PFSK-1 (cell line): ENCODE results near the gene PTPRQ.

Experiments used
- POLR2AphosphoS5 ChIP-seq: IDR thresholded peaks from 2 replicates; pipeline ENCODE4 v1.6.1; 2012; ENCODE audit warnings: low read depth, mild to moderate bottlenecking, control low read depth, low read length, moderate library complexity
- REST ChIP-seq, 2 experiments: IDR thresholded peaks; 2 replicates each; pipeline versions ENCODE4 v1.6.1 to v1.8.0; 2011 to 2012; ENCODE audit warnings: low read depth in 2 of 2, low read length in 2 of 2, control low read depth in 1 of 2, inconsistent platforms in 1 of 2, mild to moderate bottlenecking in 1 of 2, moderate library complexity in 1 of 2; ENCODE audit not compliant: insufficient read depth in 1 of 2
- SIN3A ChIP-seq: IDR thresholded peaks from 2 replicates; pipeline ENCODE4 v1.6.1; 2012; ENCODE audit warnings: mild to moderate bottlenecking, low read length, moderate library complexity, borderline replicate concordance; ENCODE audit not compliant: insufficient read depth
- TAF1 ChIP-seq: IDR thresholded peaks from 2 replicates; pipeline ENCODE4 v1.6.1; 2012; ENCODE audit warnings: low read length, control low read depth, borderline replicate concordance; ENCODE audit not compliant: insufficient read depth

- TF ChIP-seq SIN3A (no peak), TAF1 (no peak), POLR2AphosphoS5 (no peak), REST (IDR thresholded peaks at IDR 0.05; ENCODE audit: insufficient read depth in 1 of 2, low read depth in 2 of 2, low read length in 2 of 2) (no peak)
Observed at GRCh38 chr12:80659512-80660063, 215.6 kb downstream of the PTPRQ start.
